Measurements from ENCODE around the gene USP25.

The USP25 gene

GRCh38 chr21:15686506-15686905 is 43.3 kb upstream of the USP25 start:
- no peak for TF ChIP-seq CTCF (IDR thresholded peaks at IDR 0.05; ENCODE audit: low read depth, low read length)
- no peak for TF ChIP-seq EZH2phosphoT487 (IDR thresholded peaks at IDR 0.05; ENCODE audit: low read depth)

GRCh38 chr21:15687208-15687607 is 42.6 kb upstream of the USP25 start:
- H2AFZ ChIP-seq (ENCODE audit: low read depth, low read length): no peak overlapping the region
- H3K4me1 ChIP-seq (ENCODE audit: low read length): peaks cover 17% of the 10 kb centered on the region
- no peak overlapping the region for H3K4me3 ChIP-seq (ENCODE audit: low read length)
- H3K9me3 ChIP-seq (ENCODE audit: insufficient read depth, low read length): no peaks in the 10 kb centered on the region
- 0 out of 2 replicates have a peak, but pooled peaks cover 2% of the 10 kb centered on the region for H3K27me3 ChIP-seq (ENCODE audit: low read depth, low read length)
- H3K27ac ChIP-seq (ENCODE audit: low read length): no peak overlapping the region
- no peaks in the 10 kb centered on the region for H3K36me3 ChIP-seq (replicated peaks; ENCODE audit: low read depth, low read length)
- no peak overlapping the region for H3K9ac ChIP-seq (ENCODE audit: low read length)
- no peak overlapping the region for H3K4me2 ChIP-seq (ENCODE audit: low read length)
- H4K20me1 ChIP-seq (ENCODE audit: insufficient read depth, low read length): no peaks in the 10 kb centered on the region
- no peak for TF ChIP-seq CTCF (IDR thresholded peaks at IDR 0.05; ENCODE audit: low read depth, low read length)
- TF ChIP-seq EZH2phosphoT487 (IDR thresholded peaks at IDR 0.05; ENCODE audit: low read depth): no peak
- H3K79me2 ChIP-seq (ENCODE audit: low read length): no peaks in the 10 kb centered on the region

More at GRCh38 chr21:15686506-15686905, 43.3 kb upstream of the USP25 start:
- no peaks in the 10 kb centered on the region for H3K36me3 ChIP-seq (replicated peaks; ENCODE audit: low read depth, low read length)
- H3K4me1 ChIP-seq (ENCODE audit: low read length): peaks cover 20% of the 10 kb centered on the region
- no peaks in the 10 kb centered on the region for H3K9me3 ChIP-seq (ENCODE audit: insufficient read depth, low read length)
- no peak overlapping the region for H2AFZ ChIP-seq (ENCODE audit: low read depth, low read length)
- H3K27me3 ChIP-seq (ENCODE audit: low read depth, low read length): 0 out of 2 replicates have a peak, but pooled peaks cover 2% of the 10 kb centered on the region
- H3K9ac ChIP-seq (ENCODE audit: low read length): no peak overlapping the region
- no peaks in the 10 kb centered on the region for H4K20me1 ChIP-seq (ENCODE audit: insufficient read depth, low read length)
- H3K4me3 ChIP-seq (ENCODE audit: low read length): no peak overlapping the region
- no peak overlapping the region for H3K27ac ChIP-seq (ENCODE audit: low read length)
- H3K4me2 ChIP-seq (ENCODE audit: low read length): 0 out of 2 replicates have a peak overlapping the region, but pooled peaks have one; percentile 17
- H3K79me2 ChIP-seq (ENCODE audit: low read length): no peaks in the 10 kb centered on the region

- H3K4me1 ChIP-seq (ENCODE audit: low read length): peaks cover 15% of the 10 kb centered on the region
- H4K20me1 ChIP-seq (ENCODE audit: insufficient read depth, low read length): no peaks in the 10 kb centered on the region
- no peak for TF ChIP-seq CTCF (IDR thresholded peaks at IDR 0.05; ENCODE audit: low read depth, low read length)
- no peak for TF ChIP-seq EZH2phosphoT487 (IDR thresholded peaks at IDR 0.05; ENCODE audit: low read depth)
- no peak overlapping the region for H3K27ac ChIP-seq (ENCODE audit: low read length)
- H3K4me3 ChIP-seq (ENCODE audit: low read length): no peak overlapping the region
- H3K27me3 ChIP-seq (ENCODE audit: low read depth, low read length): 0 out of 2 replicates have a peak, but pooled peaks cover 2% of the 10 kb centered on the region
- H3K9ac ChIP-seq (ENCODE audit: low read length): no peak overlapping the region
- no peaks in the 10 kb centered on the region for H3K79me2 ChIP-seq (ENCODE audit: low read length)
- no peak overlapping the region for H2AFZ ChIP-seq (ENCODE audit: low read depth, low read length)
- no peak overlapping the region for H3K4me2 ChIP-seq (ENCODE audit: low read length)
- no peaks in the 10 kb centered on the region for H3K36me3 ChIP-seq (replicated peaks; ENCODE audit: low read depth, low read length)
- no peaks in the 10 kb centered on the region for H3K9me3 ChIP-seq (ENCODE audit: insufficient read depth, low read length)
These were observed 41.8 kb upstream of the USP25 start for GRCh38 chr21:15688016-15688415.

- H3K4me2 ChIP-seq (ENCODE audit: low read length): peak overlapping the region; percentile 15; the same call in 1 of the 2 replicates
- no peak overlapping the region for H2AFZ ChIP-seq (ENCODE audit: low read depth, low read length)
- H4K20me1 ChIP-seq (ENCODE audit: insufficient read depth, low read length): no peaks in the 10 kb centered on the region
- H3K4me3 ChIP-seq (ENCODE audit: low read length): no peak overlapping the region
- TF ChIP-seq EZH2phosphoT487 (IDR thresholded peaks at IDR 0.05; ENCODE audit: low read depth) (no peak), CTCF (IDR thresholded peaks at IDR 0.05; ENCODE audit: low read depth, low read length) (no peak)
- H3K9me3 ChIP-seq (ENCODE audit: insufficient read depth, low read length): no peaks in the 10 kb centered on the region
- no peaks in the 10 kb centered on the region for H3K79me2 ChIP-seq (ENCODE audit: low read length)
- H3K9ac ChIP-seq (ENCODE audit: low read length): no peak overlapping the region
- H3K4me1 ChIP-seq (ENCODE audit: low read length): peaks cover 15% of the 10 kb centered on the region
- no peak overlapping the region for H3K27ac ChIP-seq (ENCODE audit: low read length)
- H3K27me3 ChIP-seq (ENCODE audit: low read depth, low read length): 0 out of 2 replicates have a peak, but pooled peaks cover 2% of the 10 kb centered on the region
- no peaks in the 10 kb centered on the region for H3K36me3 ChIP-seq (replicated peaks; ENCODE audit: low read depth, low read length)
These were observed 41.0 kb upstream of the USP25 start for GRCh38 chr21:15688809-15689208.

Measured in OCI-LY3 (cell line).